Smooth muscle cell of the pulmonary artery (primary cell): Measurements from ENCODE around the gene TMEM9. TPM values are rescaled to one million over a fixed set of nuclear protein-coding genes. Genes with fewer than 3 reads are reported as not detected.

ENCODE experiments used
- total RNA-seq: library from RNA; depleted of rRNA; stranded (reverse); fragments of >200 nt; gene quantifications from 2 replicates; pipeline ENCODE4 v1.2.3, GENCODE V29; 2014

Gene TMEM9
- total RNA-seq, result 66.0 and 78.4 TPM in 2 replicates

GRCh38 chr1:201154389-201155165 lies at the start of gene TMEM9:
Gene TMEM9 (minus strand): TSS chr1:201154474. CDS start chr1:201153923, 551 bp downstream.

GRCh38 chr1:201190624-201191051 lies 36.4 kb upstream of the TMEM9 start, which contains the start of gene IGFN1:
Gene IGFN1 (plus strand): TSS chr1:201190824. CDS start chr1:201193294, 2,470 bp downstream.

GRCh38 chr1:201126832-201127754 lies 27.2 kb downstream of the TMEM9 start, which contains the start of gene ASCL5:
Gene ASCL5 (minus strand): TSS chr1:201127184. CDS start chr1:201115372, 11,812 bp downstream.

GRCh38 chr1:201112173-201112731 lies 42.0 kb downstream of the TMEM9 start, which contains the start of gene CACNA1S:
Gene CACNA1S (minus strand): TSS chr1:201112426. CDS start chr1:201112339, 87 bp downstream.

Other genes starting within 250 kb of the TMEM9 start
- gene KIF21B, start 130.8 kb downstream of the TMEM9 start, total RNA-seq, result 0.13 and 0.91 TPM in 2 replicates
- 0.07 TPM in 1 of 2 replicates, not detected in the other for gene CACNA1S, start 42.0 kb downstream of the TMEM9 start, total RNA-seq
- not detected in 2 replicates for gene ASCL5, start 27.3 kb downstream of the TMEM9 start, total RNA-seq
- gene IGFN1, start 36.4 kb upstream of the TMEM9 start, total RNA-seq, result 0.07 TPM in 1 of 2 replicates, not detected in the other
- gene PKP1, start 129.0 kb upstream of the TMEM9 start, total RNA-seq, result 0.13 and 0.30 TPM in 2 replicates
- gene TNNT2, start 223.2 kb upstream of the TMEM9 start, total RNA-seq, result under 0.01 TPM in 1 of 2 replicates, not detected in the other
- 0.07 TPM in 1 of 2 replicates, not detected in the other for gene LAD1, start 244.8 kb upstream of the TMEM9 start, total RNA-seq